Measurements from ENCODE around the gene ARFGAP3. TPM values are rescaled to one million over a fixed set of nuclear protein-coding genes. Genes with fewer than 3 reads are reported as not detected.

The ARFGAP3 gene
- total RNA-seq, 4 donors from 2014 or later, result 36.9 to 78.6 (median 52.0) TPM

DNA sequence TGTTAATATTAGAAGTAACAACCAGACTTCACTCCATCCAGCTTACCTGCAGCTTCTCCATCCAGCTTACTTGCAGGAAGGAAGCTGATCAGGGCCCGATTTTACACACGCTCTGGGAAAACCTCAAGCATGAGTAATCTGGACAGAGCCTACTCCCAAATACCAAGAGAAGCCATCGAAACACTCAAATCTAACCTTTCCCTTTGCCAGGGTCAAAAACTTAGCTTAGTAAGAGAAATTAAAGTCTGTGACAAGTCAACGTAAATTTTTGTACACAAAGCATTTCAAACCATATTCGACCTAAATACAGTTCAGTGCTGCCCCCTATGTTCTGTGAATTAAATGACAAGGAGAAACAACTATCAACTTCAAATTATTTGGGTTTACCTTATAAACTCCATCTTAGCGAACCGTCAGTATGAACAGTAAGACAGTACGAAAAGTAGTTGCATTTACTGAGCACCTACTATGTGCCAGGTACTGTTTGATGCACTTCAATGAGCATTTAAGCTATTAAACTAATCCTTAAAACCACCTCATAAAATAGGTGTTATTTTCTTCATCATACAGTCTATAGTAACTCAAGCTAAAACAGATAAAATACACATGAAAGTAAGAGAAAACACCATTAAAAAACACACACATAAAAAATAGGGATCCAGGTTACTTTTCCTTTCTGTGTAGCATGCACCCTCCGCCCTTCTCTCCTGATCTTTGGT lies 36.9 kb downstream of the ARFGAP3 start:
- WGBS, 2 donors, result 57 to 74% methylated on average over 9 of the region's 9 CpGs
- no peak for DNase-seq (ENCODE audit: low spot score in 2 of 2)
- peaks cover 0 to 8% (median 0%) of the 10 kb centered on the region in 4 donors for H3K9me3 ChIP-seq
- H3K4me3 ChIP-seq, result no peak overlapping the region
- H3K27me3 ChIP-seq, result no peaks in the 10 kb centered on the region
- peaks cover 0 to 8% (median 0%) of the 10 kb centered on the region in 4 donors for H3K4me1 ChIP-seq
- TF ChIP-seq POLR2A (IDR thresholded peaks at IDR 0.05) (no peak), CTCF (IDR thresholded peaks at IDR 0.05) (peak in 3 of 5 experiments; percentile 27 to 64 (median 37))
- no peak overlapping the region for H3K27ac ChIP-seq
- peaks cover 0 to 67% (median 0%) of the 10 kb centered on the region in 3 donors for H3K36me3 ChIP-seq

GRCh38 chr22:42819412-42820044 lies 37.5 kb downstream of the ARFGAP3 start:
- Histone ChIP-seq H3K27ac (no peak overlapping the region), H3K4me3 (no peak overlapping the region), H3K27me3 (no peaks in the 10 kb centered on the region), H3K36me3 (peaks cover 0 to 66% (median 0%) of the 10 kb centered on the region in 3 donors), H3K9me3 (peaks cover 0 to 8% (median 0%) of the 10 kb centered on the region in 4 donors), H3K4me1 (peaks cover 0 to 12% (median 0%) of the 10 kb centered on the region in 4 donors)
- DNase-seq (ENCODE audit: low spot score in 2 of 2), result no peak
- no peak for TF ChIP-seq EP300 (IDR thresholded peaks at IDR 0.05)
- no peak for TF ChIP-seq CTCF (IDR thresholded peaks at IDR 0.05)
- no peak for TF ChIP-seq POLR2A (IDR thresholded peaks at IDR 0.05)
- 77 to 80% methylated on average over 9 of the region's 9 CpGs for WGBS, 2 donors

GRCh38 chr22:42817556-42817955 lies 39.5 kb downstream of the ARFGAP3 start:
- Histone ChIP-seq H3K27me3 (no peaks in the 10 kb centered on the region), H3K4me3 (no peak overlapping the region), H3K9me3 (peaks cover 0 to 8% (median 0%) of the 10 kb centered on the region in 4 donors), H3K36me3 (peaks cover 0 to 64% (median 0%) of the 10 kb centered on the region in 3 donors), H3K4me1 (peaks cover 0 to 22% (median 0%) of the 10 kb centered on the region in 4 donors), H3K27ac (no peak overlapping the region)
- 57 to 64% methylated on average over 3 of the region's 3 CpGs for WGBS, 2 donors
- TF ChIP-seq EP300 (IDR thresholded peaks at IDR 0.05) (no peak), POLR2A (IDR thresholded peaks at IDR 0.05) (no peak), CTCF (IDR thresholded peaks at IDR 0.05) (no peak)
- DNase-seq (ENCODE audit: low spot score in 2 of 2), result no peak

GRCh38 chr22:42816336-42816735 lies 40.7 kb downstream of the ARFGAP3 start:
- H3K9me3 ChIP-seq, result peaks cover 0 to 2% (median 0%) of the 10 kb centered on the region in 4 donors
- H3K27me3 ChIP-seq, result no peaks in the 10 kb centered on the region
- TF ChIP-seq EP300 (IDR thresholded peaks at IDR 0.05), result no peak
- TF ChIP-seq CTCF (IDR thresholded peaks at IDR 0.05), result no peak
- TF ChIP-seq POLR2A (IDR thresholded peaks at IDR 0.05), result no peak
- H3K4me1 ChIP-seq, result peaks cover 0 to 22% (median 0%) of the 10 kb centered on the region in 4 donors
- no peak overlapping the region for H3K4me3 ChIP-seq
- no peak overlapping the region for H3K27ac ChIP-seq
- peaks cover 0 to 64% (median 0%) of the 10 kb centered on the region in 3 donors for H3K36me3 ChIP-seq
- 83 to 95% methylated on average over 3 of the region's 3 CpGs for WGBS, 2 donors
- no peak for DNase-seq (ENCODE audit: low spot score in 2 of 2)

DNA sequence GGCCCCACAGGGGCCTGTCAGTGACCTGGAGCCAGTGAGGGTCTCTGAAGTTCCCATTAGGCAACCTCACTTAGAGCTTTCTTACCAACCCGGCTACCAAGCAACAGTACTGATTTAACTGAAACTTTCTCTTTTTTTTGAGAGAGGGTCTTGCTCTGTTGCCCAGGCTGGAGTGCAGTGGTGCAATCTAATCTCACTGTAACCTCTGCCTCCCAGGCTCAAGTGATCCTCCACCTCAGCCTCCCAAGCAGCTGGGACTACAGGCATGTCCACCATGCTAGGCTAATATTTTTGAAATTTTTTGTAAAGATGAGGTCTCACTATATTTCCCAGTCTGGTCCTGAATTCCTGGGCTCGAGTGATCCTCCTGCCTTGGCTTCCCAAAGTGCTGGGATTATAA lies 42.5 kb downstream of the ARFGAP3 start:
- H3K4me1 ChIP-seq, result peaks cover 0 to 18% (median 0%) of the 10 kb centered on the region in 4 donors
- no peak for DNase-seq (ENCODE audit: low spot score in 2 of 2)
- no peaks in the 10 kb centered on the region for H3K9me3 ChIP-seq
- no peak overlapping the region for H3K27ac ChIP-seq
- H3K27me3 ChIP-seq, result no peaks in the 10 kb centered on the region
- no peak overlapping the region for H3K4me3 ChIP-seq
- H3K36me3 ChIP-seq, result peaks cover 0 to 67% (median 0%) of the 10 kb centered on the region in 3 donors
- TF ChIP-seq POLR2A (IDR thresholded peaks at IDR 0.05) (no peak), CTCF (IDR thresholded peaks at IDR 0.05) (no peak), EP300 (IDR thresholded peaks at IDR 0.05) (no peak)
- WGBS, 2 donors, result 88% methylated on average over 2 of the region's 2 CpGs

Data from tibial nerve (tissue), 4 donors.